DMS 273 treated with DMSO at 0.1 percent for 48 hours (cell line): ENCODE data around the gene DNPEP.

Experiments
- DNase-seq: peaks from one replicate; lab custom pipeline; 2025; lab: John Stamatoyannopoulos, UW

The DNPEP gene

GRCh38 chr2:219358170-219359075 lies 29.3 kb downstream of the DNPEP start:
- no peak for DNase-seq

GRCh38 chr2:219356834-219357233 lies 30.9 kb downstream of the DNPEP start:
- DNase-seq, result no peak

GRCh38 chr2:219354582-219354981 lies 33.1 kb downstream of the DNPEP start:
- no peak for DNase-seq

- no peak for DNase-seq
Observed at GRCh38 chr2:219353129-219353528, 34.6 kb downstream of the DNPEP start.

- DNase-seq, result no peak
Observed at GRCh38 chr2:219352448-219353023, 35.2 kb downstream of the DNPEP start.

- DNase-seq, result no peak
Observed at GRCh38 chr2:219350710-219351221, 36.9 kb downstream of the DNPEP start.

GRCh38 chr2:219350215-219350614 lies 37.5 kb downstream of the DNPEP start:
- DNase-seq, result no peak

- peak; percentile 15 for DNase-seq
Observed at GRCh38 chr2:219344751-219345430, 42.8 kb downstream of the DNPEP start.

- DNase-seq, result no peak
Observed at GRCh38 chr2:219335373-219335786, 52.3 kb downstream of the DNPEP start.

GRCh38 chr2:219334076-219334475 lies 53.6 kb downstream of the DNPEP start:
- no peak for DNase-seq

- DNase-seq, result no peak
Observed at GRCh38 chr2:219332542-219332941, 55.2 kb downstream of the DNPEP start, which contains the start of gene RESP18. Gene RESP18 (minus strand): TSS chr2:219332744.

GRCh38 chr2:219331560-219332213 lies 56.0 kb downstream of the DNPEP start:
- no peak for DNase-seq

- DNase-seq, result no peak
Observed at GRCh38 chr2:219327719-219328118, 60.0 kb downstream of the DNPEP start.

GRCh38 chr2:219325657-219326315 lies 61.9 kb downstream of the DNPEP start:
- DNase-seq, result no peak

- no peak for DNase-seq
Observed at GRCh38 chr2:219325136-219325535, 62.6 kb downstream of the DNPEP start.

- DNase-seq, result no peak
Observed at GRCh38 chr2:219323434-219323833, 64.3 kb downstream of the DNPEP start.
